IPS-NIHi7 (cell line): ENCODE measurements around the gene CACNA1C.

ENCODE experiments used
- DNase-seq: peaks from one replicate; pipeline ENCODE4 v3.0.0; 2012; ENCODE audit warnings: mixed read lengths; ENCODE audit errors: extremely low spot score

CACNA1C gene

DNA sequence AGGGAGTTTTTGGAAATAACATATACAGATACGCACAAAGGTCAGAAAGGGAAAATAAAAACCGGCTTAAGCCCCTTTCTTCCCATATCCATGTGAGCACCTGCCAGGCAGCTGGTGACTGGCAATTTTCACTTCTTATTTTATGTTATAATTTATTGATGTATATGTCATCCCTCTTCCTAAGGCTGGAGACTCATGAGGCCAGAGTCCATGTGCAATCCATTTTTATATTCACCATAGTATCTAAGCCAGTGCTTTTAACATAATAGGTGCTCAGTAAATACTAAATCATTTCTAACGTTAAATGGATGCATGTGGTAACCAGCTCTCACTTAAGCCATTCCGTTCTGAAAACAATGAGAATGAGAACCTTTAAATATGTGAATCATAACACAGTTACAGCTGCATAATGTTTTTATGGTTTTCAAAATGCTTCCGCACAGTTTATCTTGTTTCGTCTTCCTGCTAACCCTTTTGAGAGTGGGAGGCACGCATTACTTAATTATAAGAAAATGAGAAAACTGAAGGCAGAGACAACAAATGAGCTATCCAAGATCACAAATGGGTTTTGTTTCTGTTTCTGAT is 178.3 kb downstream of the CACNA1C start:
- DNase-seq: no peak

DNA sequence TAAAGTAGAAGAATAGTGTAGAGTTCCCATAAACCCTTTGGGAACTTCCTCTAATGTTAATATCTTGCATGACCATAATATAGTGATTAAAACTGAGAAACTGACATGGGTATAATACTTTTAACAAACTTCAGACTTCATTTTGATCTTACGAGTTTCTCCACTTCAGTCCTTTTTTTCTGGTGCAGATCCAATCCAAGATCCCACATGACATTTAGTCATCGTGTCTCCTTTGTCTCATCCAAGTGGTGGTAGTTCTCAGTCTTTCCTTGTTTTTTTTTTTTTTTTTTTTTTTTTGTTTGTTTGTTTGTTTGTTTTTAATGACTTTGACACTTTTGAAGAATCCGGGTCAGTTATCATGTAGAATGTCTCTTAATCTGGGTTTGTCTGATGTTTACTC is 179.2 kb downstream of the CACNA1C start:
- no peak for DNase-seq

DNA sequence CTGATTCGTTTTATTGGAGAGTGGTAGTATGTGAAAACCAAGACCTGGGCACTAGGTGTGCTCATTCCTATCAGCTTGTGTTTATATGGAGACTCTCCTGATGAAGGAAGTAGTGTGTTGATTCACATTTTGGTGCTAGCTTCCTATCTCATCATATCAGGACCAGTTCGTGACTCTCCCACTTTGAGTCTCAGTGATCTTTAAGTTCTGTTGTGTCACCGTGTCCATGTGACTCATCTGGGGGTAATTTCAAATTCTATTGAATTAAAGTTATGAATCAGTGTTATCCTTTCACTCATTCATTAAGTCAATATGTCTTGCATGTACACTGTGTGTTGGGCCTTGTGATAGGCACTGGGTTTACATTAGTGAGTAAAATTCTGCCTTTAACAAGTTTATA is 180.2 kb downstream of the CACNA1C start:
- no peak for DNase-seq

DNA sequence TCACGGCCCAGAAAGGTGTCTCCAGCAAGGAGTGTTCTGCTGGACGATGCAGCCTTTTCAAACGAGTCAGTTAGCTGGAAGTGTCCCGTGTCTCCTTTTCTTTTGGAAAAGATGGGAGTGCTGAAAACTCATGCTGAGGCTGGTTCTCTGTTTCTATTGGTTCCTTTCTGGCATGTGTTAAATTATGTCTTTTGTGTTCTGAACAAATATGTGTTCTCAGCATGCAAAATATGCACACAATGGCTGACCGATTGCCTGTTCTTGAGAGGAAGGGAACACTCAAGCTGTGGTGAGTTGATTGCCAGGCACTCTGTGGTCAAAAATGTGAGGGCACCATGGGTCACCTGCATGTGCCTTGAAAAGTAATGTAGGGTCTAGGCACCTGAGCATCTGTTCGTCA is 181.3 kb downstream of the CACNA1C start:
- no peak for DNase-seq

DNA sequence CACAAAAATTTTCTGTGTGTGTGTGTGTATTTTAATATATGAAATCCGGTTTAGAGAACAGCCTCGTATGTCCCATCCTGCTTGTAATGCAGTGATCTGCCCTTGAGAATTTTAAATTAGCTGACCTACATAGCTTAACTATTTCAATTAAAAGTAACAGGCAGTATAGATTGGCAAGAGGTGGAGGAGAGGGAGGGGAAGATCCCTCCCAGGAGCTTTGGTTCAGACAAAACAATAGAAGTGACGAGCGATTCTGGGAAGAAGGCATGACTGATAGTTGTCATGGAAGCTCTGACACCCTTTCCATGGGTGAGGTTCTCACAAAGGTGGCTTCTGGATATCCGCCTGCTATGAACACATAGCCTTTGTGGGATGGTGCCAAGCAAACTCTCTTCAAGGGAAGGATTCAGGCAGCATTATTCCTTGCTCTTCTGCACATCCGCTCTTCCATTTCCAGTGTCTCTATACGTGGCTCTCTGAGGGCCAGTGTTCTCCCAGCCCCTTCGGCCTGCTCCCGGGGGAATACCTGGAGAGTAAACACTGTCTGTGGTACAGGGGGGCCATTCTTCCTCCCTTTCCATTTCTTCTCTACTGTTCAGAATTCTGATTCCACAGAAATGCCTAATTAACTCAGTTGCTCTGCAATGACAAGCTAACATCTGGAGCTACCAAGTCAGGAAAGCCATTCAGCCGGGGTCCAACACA is 182.0 kb downstream of the CACNA1C start:
- DNase-seq: no peak

DNA sequence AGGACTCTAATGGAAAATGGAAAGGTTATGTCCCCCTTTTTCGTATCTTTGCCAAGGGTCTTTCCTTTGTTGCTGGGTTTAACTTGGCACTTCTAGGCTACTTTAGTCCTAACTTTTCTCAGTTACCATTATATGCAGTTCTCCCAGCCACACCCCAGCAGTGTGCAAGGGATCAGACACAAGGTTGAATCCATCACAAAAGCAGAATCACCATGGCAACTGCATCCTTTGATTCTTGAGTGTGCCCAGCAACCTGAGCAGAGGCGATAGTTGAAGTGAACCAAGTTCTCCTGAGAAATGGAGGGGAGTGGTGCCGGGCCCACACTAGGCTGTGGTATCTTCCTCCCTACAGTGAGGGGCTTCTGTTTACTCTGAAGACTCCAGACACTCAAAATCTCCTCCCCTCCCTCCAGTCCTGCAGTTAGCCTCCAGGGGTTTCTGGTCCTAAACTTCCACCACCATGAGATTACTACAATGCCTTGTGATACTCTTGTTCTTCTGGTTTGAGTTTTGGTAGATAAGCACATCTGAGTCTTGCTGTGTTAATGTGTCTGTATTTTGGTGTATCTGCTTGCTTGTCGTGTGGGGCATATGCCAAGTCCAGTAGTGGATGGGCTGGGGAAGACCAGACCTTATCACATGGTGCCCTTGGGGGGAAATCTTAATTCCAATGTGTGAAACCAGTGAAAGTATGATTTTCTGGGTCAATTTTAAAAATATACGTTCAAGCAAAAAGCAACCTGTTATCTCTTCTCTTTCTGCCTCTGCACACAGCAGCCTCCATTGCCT is 183.9 kb downstream of the CACNA1C start:
- DNase-seq: no peak

DNA sequence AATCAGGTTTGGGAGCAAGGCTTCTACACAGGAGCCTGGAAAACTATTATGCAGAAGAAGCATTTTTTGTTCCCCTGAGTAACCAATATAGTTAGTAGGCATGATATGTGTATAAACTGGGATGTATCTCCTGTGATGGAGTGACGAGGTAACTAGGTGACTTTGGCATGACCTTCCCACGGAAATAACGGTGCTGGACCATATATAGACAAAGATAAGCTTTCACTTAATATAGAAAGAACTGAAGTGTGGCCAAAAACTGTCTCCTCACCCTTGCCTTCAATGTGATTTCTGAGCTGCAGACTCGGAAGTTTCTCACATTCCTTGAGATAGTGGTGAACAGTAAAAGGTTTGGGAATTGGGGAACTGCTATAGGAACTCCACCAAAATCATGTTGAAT is 185.3 kb downstream of the CACNA1C start:
- no peak for DNase-seq

DNA sequence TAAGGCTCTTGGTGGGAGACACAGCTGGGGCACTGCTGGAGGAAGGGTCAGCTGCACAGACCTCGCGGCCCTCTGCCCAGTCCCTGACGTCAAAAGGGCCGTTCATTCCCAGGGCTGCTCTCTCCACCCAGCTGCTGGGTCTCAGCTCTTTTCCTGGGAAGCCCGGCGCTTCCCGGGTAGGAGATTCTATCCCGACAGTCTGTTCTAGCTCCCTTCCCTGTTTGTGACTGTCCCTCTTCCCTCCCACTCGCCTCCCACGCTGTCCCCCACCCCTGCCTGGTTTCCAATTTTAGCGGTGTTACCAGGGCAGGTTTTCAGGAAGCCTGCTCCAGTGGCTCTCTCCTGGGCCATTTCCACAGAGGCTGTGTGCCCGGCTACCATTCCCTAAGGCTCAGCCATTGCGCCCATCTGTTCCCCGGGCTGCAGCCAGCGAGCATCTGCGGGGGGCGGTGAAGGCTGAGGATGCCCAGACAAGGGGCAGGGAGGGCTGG is 186.6 kb downstream of the CACNA1C start:
- DNase-seq: no peak

DNA sequence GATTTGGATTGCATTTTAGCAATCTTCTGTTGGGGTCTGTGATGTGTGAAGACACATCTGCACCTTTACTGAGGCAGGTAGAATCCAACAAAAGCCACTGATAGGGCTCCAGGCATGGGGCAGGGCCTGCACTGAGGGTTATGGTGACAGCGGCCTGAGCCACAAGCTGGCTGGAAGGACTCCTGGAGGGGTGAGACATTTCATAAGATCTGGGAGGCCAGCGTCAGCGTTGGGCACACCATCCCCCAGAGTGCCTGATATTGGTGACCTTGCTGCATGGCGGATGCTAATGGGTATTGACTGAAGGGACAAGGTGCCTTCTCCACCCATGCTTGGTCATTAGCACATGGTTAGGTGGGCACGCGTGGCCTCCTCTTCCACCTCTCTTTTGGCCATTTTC is 187.6 kb downstream of the CACNA1C start:
- no peak for DNase-seq

DNA sequence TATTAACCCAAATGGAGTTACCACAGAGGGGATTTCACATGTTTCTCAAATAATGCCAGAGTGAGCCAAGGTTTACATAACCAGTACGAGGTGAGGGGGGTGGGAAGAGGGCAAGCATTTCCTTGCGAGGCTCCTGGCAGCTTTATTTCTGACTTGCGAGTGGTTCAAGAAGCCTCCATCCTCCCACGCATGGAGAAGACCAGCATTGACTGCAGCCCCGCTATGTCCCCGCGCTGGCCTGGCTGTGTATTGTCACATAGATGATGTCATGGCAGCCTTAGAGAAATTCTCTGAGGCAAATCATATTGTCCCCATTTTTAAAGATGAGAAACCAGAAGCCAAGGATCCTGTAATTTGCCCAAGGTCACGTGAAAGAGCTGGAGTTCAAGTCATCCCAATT is 188.2 kb downstream of the CACNA1C start:
- no peak for DNase-seq

DNA sequence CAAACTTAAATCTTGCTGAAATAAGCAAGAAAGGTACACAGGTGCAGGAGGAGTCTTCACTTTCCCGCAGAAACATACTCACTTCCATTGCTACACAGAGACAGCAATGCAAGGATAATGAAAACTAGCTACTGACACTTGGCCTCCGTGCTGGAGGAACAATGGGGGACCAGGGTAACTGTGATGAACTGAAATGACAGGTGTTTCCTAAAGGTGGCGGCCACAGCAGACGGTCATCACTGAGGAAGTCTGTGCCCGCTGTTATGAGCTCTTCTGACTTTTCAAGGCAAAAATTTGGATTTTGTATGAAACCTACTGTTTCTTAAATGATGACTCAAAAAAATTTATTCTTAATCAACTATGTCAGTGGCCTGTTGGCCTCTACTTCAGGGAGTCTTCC is 189.4 kb downstream of the CACNA1C start:
- DNase-seq: no peak

DNA sequence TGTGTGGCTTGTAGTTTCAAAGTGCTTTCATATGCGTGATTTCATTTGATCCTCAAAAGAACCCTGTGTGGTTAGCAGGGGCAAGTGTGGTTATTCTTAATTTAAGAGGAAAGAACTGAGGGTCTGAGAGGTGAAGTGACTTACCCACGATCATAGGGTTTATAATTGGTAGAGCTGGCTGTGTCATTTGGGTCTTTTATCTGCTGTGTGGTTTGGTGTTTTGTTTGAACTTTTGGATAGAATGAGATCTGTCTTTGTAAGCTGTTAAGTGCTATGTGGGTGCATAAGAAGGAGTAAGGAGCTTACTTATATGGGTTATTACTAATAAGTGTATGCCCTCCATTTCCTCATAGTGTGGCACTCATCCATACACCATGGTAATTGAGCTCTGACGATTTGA is 190.0 kb downstream of the CACNA1C start:
- no peak for DNase-seq

DNA sequence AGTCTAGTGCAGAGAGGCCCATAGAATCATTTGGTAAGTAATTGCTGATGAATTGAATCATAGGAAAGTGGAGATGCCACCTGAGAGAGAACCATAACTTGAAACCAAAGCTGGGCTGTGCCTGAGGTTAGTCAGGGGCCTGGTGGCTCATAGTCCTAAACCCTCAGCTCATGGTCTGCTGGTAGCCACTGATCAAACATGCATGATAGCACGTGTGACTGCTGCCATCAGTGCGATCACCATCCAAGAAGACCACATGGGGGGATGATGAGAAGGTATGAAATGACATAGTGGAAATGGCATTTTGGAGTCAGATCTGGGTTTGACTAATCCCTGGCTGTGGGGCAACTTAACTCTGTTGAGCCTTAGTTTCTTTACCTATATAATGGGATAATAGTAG is 190.5 kb downstream of the CACNA1C start:
- no peak for DNase-seq

DNA sequence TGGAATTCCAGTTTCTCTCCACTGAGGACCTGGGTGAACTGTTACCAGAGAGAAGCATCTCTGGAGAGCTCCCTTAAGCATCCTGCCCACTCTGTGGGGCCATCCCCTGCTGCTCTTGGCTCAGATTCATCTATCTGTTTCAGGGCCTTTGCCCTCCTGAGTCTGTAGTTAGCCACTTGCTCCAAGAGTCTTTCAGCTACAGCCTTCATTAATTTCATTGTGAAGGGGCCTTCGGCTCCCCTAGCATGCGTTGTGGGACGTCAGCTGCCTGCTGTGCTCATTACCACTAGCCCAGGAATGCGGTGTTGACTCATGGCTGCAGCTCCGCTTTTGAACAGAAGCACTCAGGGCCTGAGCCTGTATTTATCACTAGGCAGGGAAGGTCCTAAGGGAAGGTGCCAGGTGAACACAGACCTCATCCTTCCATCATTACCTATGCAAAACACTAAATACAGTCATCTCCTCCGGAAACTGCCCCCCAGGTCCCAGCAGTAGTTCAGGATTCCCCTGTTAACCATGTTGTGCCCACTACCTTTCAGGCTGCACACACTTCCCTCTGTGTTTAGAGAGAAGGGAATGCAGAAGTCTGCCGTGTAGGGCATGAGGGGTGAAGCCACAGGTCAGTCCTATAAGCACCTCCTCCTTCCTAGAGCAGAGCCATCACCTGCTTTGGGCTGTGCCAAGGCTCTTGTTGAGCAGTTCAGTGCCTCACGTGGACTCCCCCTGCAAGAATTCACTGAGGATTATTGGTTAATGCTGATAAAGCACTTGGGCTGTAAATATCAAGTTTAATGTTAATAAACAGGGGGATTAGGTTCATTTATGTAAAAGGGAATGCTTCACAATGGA is 191.4 kb downstream of the CACNA1C start:
- peak; percentile 79 for DNase-seq

DNA sequence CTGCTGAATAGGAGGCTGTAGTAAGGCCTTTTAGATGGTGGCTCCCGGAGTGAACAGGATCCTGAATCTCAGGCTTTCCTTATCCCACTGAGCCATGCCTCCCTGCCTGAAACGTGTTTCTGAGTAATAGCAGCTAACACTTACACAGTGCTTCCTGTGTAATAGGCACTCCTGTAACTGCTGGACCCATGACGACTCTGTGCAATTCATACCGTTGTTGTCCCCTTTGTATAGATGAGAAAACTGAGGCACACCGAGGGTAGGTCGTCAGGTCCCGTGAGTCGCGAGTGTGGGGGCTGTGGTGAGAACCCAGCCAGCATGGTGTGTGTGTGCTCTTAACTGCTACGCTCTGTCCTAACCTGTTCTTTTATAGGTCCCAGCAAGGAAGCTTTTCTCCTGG is 193.6 kb downstream of the CACNA1C start:
- no peak for DNase-seq

DNA sequence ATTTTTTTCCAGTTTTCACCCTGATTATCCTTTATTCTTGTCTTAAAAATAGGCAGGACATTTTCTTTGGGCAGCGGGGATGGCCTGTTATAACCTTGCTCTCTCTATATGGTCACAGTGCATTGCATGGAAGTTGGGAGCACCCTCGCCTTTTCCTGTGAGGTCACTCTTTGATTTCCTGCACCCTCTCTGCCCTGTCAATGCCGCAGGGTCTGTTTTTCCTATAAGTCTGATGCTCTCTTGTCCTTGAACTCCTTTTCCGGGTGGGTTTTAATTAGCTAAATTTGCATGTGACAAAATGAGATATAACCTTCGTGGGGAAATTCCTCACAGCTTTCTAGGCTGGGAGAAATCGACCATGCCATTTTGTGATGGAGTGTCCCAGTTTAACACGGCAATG is 194.3 kb downstream of the CACNA1C start:
- no peak for DNase-seq

DNA sequence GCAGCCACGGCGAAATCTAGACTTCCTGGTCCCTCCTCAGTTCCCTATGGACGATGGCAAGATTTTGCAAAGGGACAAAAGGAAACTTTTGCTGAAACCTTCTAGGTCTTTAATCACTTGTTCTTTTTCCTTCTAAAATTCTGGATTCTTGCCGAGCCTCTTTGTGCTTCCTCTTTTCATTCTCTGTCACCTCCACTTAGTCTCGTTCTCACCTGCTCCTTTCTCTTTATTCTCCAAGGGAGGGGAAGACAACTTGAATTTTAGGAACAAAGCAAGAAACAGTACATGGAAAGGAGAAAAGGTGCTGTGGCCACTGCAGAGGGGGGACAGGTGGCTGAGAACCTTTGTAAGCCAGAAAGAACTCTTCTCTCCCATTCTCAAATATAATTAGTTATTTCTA is 194.8 kb downstream of the CACNA1C start:
- no peak for DNase-seq

DNA sequence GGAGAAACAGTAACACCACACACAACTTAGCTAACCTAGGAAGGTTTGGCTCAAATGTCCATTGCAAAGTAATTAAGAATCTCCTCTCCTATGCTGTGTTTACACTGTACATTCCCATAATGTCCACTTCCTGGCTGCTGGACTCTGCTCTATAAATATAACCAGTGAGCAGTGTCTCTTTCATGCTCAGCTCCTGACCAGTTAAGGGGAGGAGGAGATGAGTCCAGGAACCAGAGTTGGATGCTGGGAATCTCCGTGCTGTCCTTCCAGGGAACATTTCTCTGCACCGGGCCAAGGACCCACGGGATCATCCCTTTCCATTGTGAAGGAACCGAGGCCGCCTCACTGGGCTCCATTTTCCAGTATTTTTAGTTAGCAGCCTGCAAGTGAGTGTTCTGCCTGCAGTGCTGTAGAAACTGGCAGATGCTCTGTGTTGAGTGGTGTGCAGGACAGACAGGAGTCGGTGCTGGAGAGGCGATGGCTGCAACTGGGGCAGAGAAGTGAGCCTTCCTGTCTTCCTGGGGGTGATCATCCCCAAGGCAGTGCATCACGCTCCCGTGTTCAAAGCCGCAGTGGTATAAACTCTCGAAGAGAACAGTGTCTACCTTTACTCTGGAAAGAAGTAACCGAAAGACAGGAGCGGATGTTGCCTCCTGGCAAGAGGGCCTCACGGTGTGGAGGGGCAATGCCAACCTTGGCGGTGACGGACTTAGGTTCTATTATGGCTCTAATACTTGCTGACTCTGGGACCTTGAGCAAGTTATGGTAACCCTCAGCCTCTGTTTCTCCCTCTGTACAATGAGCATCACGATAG is 195.5 kb downstream of the CACNA1C start:
- DNase-seq: no peak

DNA sequence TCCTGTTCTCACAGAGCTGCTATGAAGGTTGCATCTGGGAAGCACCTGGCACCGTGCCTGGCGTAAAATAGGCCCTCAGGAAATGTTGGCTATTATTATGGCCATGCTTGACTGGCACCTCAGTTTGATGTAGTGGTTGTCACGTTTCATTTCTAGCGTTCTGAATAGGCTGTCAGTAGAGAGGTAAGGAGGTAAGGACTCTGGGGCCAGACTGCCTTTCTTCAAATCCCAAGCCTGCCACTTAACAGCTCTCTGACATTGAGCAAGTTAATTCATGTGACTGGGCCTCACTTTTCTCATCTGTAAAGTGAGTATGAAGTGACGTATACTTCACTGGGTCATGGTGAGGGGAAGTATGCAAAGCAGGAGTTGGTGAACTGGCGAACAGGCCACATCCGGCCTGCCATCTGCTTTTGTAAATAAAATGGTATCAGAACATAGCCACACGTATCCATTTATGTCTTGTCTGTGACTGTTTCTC is 196.2 kb downstream of the CACNA1C start:
- DNase-seq: no peak

DNA sequence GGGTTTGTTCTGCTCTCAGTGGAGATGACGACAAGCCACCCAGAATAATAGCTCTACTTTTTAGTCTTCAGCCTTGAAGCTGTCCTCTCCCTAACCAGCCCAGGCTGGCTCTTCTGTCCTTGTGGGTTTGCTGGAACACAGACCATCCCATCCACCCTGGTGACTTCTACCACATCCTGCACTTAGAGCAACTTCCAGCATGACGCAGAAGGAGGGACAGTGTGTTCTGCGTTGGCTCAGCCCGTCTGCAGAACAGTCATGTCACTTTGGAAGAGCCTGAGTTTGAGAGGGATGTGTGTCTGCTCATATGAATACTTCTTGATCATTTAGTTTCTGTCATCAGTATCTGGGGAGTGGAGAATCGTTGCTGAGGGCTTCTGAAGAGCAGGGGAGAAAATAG is 198.0 kb downstream of the CACNA1C start:
- DNase-seq: no peak
